WI38 (cell line): Measurements from ENCODE around the gene HDAC8.
"Not testable (repeated sequence)": the region's sequence is repeated elsewhere in the genome, so short reads cannot be mapped to it uniquely, and the experiment has no call there.

Experiments
- H3K4me3 ChIP-seq: 2 replicates; pipeline ENCODE4 v1.5.1; 2011; ENCODE audit warnings: low read depth, mild to moderate bottlenecking, control low read depth, low read length
- TF ChIP-seq, protein P1 (sequence below): IDR thresholded peaks from 2 replicates; pipeline ENCODE4 v1.5.1; 2012; ENCODE audit warnings: low read depth, mild to moderate bottlenecking, control low read depth, low read length

Gene HDAC8

GRCh38 chrX:72532366-72532765 lies 40.3 kb downstream of the HDAC8 start:
- H3K4me3 ChIP-seq, result no peak overlapping the region
- TF ChIP-seq, protein P1, sequence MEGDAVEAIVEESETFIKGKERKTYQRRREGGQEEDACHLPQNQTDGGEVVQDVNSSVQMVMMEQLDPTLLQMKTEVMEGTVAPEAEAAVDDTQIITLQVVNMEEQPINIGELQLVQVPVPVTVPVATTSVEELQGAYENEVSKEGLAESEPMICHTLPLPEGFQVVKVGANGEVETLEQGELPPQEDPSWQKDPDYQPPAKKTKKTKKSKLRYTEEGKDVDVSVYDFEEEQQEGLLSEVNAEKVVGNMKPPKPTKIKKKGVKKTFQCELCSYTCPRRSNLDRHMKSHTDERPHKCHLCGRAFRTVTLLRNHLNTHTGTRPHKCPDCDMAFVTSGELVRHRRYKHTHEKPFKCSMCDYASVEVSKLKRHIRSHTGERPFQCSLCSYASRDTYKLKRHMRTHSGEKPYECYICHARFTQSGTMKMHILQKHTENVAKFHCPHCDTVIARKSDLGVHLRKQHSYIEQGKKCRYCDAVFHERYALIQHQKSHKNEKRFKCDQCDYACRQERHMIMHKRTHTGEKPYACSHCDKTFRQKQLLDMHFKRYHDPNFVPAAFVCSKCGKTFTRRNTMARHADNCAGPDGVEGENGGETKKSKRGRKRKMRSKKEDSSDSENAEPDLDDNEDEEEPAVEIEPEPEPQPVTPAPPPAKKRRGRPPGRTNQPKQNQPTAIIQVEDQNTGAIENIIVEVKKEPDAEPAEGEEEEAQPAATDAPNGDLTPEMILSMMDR, result no peak

GRCh38 chrX:72526534-72527508 lies 45.8 kb downstream of the HDAC8 start:
- TF ChIP-seq, protein P1, result no peak
- no peak overlapping the region for H3K4me3 ChIP-seq

DNA sequence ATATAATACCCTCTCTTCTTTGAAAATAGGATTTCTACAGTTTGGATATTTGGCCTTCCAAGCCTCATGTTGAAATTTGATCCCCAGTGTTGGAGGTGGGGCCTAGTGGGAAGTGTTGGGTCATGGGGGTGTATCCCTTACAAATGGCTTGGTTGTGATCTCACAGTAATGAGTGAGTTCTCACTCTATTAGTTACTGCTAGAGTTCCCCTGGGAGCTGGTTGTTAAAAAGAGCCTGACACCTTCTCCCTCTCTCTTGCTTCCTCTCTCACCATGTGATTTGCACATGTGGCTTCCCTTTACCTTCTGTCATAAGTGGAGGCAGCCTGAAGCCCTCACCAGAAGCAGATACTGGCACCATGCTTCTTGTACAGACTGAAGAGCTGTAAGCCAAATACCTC lies 73.9 kb downstream of the HDAC8 start:
- no peak overlapping the region for H3K4me3 ChIP-seq

DNA sequence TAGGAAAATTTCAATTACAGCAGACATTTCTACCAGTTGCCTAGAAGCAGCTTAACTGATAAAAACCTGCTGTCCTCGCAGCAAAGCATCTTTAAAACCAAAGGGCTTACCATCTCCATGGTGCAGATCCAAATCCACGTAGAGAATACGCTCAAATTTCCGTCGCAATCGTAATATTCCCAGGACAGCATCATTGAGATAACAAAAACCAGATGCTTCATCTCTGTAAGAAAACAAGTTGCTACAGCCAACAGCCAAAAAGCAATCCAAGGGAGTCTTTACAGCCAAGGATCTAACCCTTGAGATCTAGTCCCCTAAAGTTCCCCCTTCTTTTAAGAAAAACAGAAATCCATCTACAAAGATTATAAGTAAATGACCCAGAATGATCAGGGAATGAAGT lies 77.6 kb downstream of the HDAC8 start:
- TF ChIP-seq, protein P1, result no peak
- no peak overlapping the region for H3K4me3 ChIP-seq

More for the DNA sequence above, 73.9 kb downstream of the HDAC8 start:
- TF ChIP-seq, protein P1, result no peak

DNA sequence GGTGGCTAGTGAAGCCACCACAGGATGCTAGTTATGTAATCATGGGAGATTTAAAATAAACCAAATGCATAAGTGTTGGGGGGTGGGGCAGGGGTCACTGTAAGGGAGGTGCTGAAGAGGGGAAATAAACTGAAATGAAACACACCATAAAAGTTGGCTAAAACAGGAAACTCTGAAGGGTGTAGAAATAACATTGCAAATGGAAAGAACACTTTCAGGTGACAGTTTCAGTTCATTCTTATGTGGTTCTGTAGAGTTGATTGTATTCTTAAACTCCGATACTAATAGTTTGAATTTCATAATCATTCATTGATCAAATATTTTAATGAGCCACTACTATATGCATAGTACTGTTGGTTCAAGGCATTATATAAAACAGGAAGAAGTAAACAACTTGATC lies 80.1 kb downstream of the HDAC8 start:
- TF ChIP-seq, protein P1, result no peak
- no peak overlapping the region for H3K4me3 ChIP-seq

DNA sequence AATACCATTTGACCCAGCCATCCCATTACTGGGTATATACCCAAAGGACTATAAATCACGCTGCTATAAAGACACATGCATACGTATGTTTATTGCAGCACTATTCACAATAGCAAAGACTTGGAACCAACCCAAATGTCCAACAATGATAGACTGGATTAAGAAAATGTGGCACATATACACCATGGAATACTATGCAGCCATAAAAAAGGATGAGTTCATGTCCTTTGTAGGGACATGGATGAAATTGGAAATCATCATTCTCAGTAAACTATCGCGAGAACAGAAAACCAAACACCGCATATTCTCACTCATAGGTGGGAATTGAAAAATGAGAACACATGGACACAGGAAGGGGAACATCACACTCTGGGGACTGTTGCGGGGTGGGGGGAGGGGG lies 82.4 kb downstream of the HDAC8 start:
- not testable (repeated sequence) for H3K4me3 ChIP-seq

- TF ChIP-seq, protein P1, result no peak
- no peak overlapping the region for H3K4me3 ChIP-seq
Measured at GRCh38 chrX:72487661-72488060, 85.0 kb downstream of the HDAC8 start.
